WTC11 (cell line): ENCODE results near the gene CACNA1A. TPM values are rescaled to one million over a fixed set of nuclear protein-coding genes. Genes with fewer than 3 reads are reported as not detected.

Experiments used
- ATAC-seq: fragments of 200-7000 bp; cut with Tn5 transposase; 2 replicates; pipeline ENCODE4 v1.10.0; 2021; ENCODE audit warnings: mild to moderate bottlenecking, moderate library complexity
- CTCF ChIA-PET: fragments of 300-600 bp; sonication (Branson Sonifier 250); formaldehyde crosslinking; loops from one replicate; lab custom pipeline; 2021; ENCODE audit warnings: antibody characterized with exemption; lab: Charles Lee
- POLR2A ChIA-PET: fragments of 350-600 bp; sonication (Branson Sonifier 250); formaldehyde crosslinking; loops from one replicate; lab custom pipeline; 2021; ENCODE audit warnings: antibody characterized with exemption; lab: Charles Lee
- DNase-seq: peaks from one replicate; pipeline ENCODE4 v3.0.0; 2021; ENCODE audit warnings: low spot score
- H3K27ac Mint-ChIP-seq: 2 replicates; pipeline ENCODE4 v1.8.0; 2021; ENCODE audit warnings: mixed read lengths
- H3K27me3 Mint-ChIP-seq: 2 replicates; pipeline ENCODE4 v1.8.0; 2021; ENCODE audit warnings: low read depth, mild to moderate bottlenecking, moderate library complexity, mixed read lengths
- H3K36me3 Mint-ChIP-seq: 2 replicates; pipeline ENCODE4 v1.8.0; 2021; ENCODE audit warnings: mixed read lengths
- H3K4me1 Mint-ChIP-seq: 2 replicates; pipeline ENCODE4 v1.8.0; 2022; ENCODE audit warnings: mixed read lengths
- H3K4me3 Mint-ChIP-seq: 2 replicates; pipeline ENCODE4 v1.8.0; 2021; ENCODE audit warnings: mild to moderate bottlenecking, moderate library complexity, mixed read lengths
- H3K9me3 Mint-ChIP-seq: 2 replicates; pipeline ENCODE4 v1.8.0; 2021; ENCODE audit warnings: mixed read lengths
- GTF2I ChIP-seq: fragments of 250-450 bp; sonication (Bioruptor Pico); conservative IDR thresholded peaks from 2 replicates; pipeline ENCODE4 v1.4.0; 2021; ENCODE audit warnings: mild to moderate bottlenecking
- HMGA2 ChIP-seq: fragments of 250-450 bp; sonication (Bioruptor Pico); IDR thresholded peaks from 2 replicates; pipeline ENCODE4 v1.4.0; 2021; ENCODE audit warnings: mild to moderate bottlenecking, moderate library complexity
- NR1H2 ChIP-seq: sonication (generic); formaldehyde crosslinking; IDR thresholded peaks from 2 replicates; pipeline ENCODE4 v1.9.0; 2021; ENCODE audit warnings: mild to moderate bottlenecking, moderate library complexity, missing genetic modification reagents
- RELA ChIP-seq: sonication (generic); formaldehyde crosslinking; IDR thresholded peaks from 2 replicates; pipeline ENCODE4 v1.8.1; 2022; ENCODE audit warnings: missing genetic modification reagents, mild to moderate bottlenecking, borderline replicate concordance
- SOX15 ChIP-seq: fragments of 250-450 bp; sonication (Bioruptor Pico); IDR thresholded peaks from 2 replicates; pipeline ENCODE4 v1.9.0; 2021; ENCODE audit warnings: mild to moderate bottlenecking
- SP1 ChIP-seq: sonication (generic); formaldehyde crosslinking; conservative IDR thresholded peaks from 2 replicates; pipeline ENCODE4 v1.8.1; 2022; ENCODE audit warnings: missing genetic modification reagents
- TEAD1 ChIP-seq: sonication (generic); formaldehyde crosslinking; IDR thresholded peaks from 2 replicates; pipeline ENCODE4 v1.8.0; 2022; ENCODE audit warnings: mild to moderate bottlenecking, missing genetic modification reagents
- total RNA-seq: library from RNA; stranded (reverse); gene quantifications from 3 replicates; pipeline ENCODE4 v1.2.3, GENCODE V29; 2021
- TF ChIP-seq, protein P1 (sequence below): sonication (generic); formaldehyde crosslinking; IDR thresholded peaks from 2 replicates; pipeline ENCODE4 v1.8.0; 2022; ENCODE audit warnings: mild to moderate bottlenecking, missing genetic modification reagents
- TF ChIP-seq, protein P2 (sequence below): sonication (generic); formaldehyde crosslinking; IDR thresholded peaks from 2 replicates; pipeline ENCODE4 v1.8.1; 2023; ENCODE audit warnings: mild to moderate bottlenecking, missing genetic modification reagents, moderate library complexity
- TF ChIP-seq, protein P3 (sequence below): sonication (generic); formaldehyde crosslinking; conservative IDR thresholded peaks from 2 replicates; pipeline ENCODE4 v1.8.1; 2023; ENCODE audit warnings: mild to moderate bottlenecking, low read depth, missing genetic modification reagents, moderate library complexity
- TF ChIP-seq, protein P4 (sequence below): fragments of 250-450 bp; sonication (Bioruptor Pico); IDR thresholded peaks from 2 replicates; pipeline ENCODE4 v1.8.0; 2021; ENCODE audit warnings: mild to moderate bottlenecking
- TF ChIP-seq, protein P5 (sequence below): sonication (generic); formaldehyde crosslinking; IDR thresholded peaks from 2 replicates; pipeline ENCODE4 v1.8.0; 2022; ENCODE audit warnings: mild to moderate bottlenecking, missing genetic modification reagents
- TF ChIP-seq, protein P6 (sequence below): fragments of 200-600 bp; IDR thresholded peaks from 2 replicates; pipeline ENCODE4 v1.8.0; 2022; ENCODE audit warnings: antibody characterized with exemption

The CACNA1A gene
- total RNA-seq, 1 experiment from 2014 or later: 28.9 TPM

DNA sequence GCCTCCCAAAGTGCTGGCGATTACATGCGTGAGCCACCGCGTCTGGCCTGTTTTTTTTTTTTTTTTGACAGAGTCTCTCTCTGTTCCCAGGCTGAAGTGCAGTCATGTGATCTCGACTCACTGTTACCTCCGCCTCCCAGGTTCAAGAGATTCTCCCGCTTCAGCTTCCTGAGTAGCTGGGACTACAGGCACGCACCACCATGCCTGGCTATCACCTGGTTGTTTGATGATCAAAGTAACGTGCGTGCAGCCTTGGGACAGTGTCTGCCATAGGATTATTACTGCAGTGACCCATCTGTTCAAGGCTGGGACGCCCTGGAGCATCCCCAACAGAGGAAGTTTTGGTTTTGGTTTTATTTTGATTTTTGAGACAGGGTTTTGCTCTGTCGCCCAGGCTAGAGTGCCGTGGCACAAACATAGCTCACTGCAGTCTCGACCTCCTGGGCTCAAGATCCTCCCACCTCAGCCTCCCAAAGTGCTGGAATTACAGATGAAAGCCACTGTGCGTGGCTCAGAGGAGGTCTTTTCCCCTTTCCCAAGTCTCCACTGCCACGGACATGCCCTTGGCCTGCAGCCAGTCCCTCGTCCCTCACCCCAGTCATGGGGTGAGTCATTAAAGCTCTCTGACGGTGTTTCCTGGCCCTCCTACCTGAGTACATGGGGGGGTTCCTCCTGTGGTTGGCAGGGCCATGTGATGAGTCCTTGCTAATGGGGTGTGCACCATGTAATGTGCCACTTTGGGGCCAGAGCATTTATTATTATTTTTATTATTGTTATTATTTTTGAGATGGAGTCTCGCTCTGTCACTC lies 290.5 kb downstream of the CACNA1A start:
- ATAC-seq: no peak
- H3K4me1 Mint-ChIP-seq: peaks cover 15% of the 10 kb centered on the region
- DNase-seq: no peak
- POLR2A ChIA-PET: interaction anchor here (0.7 kb wide), 2 partner anchors 51 to 226 kb away, joined by 3 to 7 read pairs; no protein-coding TSS in a partner anchor
- CTCF ChIA-PET: interaction anchor here (1.0 to 8.1 kb wide), 4 partner anchors 20 to 115 kb away, joined by 3 to 67 read pairs (median 4); no protein-coding TSS in a partner anchor
- 0 out of 2 replicates have a peak overlapping the region, but pooled peaks have one; percentile 41 for H3K27ac Mint-ChIP-seq
- H3K27me3 Mint-ChIP-seq: no peaks in the 10 kb centered on the region
- no peaks in the 10 kb centered on the region for H3K9me3 Mint-ChIP-seq
- no peak for TF ChIP-seq RELA (CRISPR knock-in tag)
- TF ChIP-seq, protein P1, sequence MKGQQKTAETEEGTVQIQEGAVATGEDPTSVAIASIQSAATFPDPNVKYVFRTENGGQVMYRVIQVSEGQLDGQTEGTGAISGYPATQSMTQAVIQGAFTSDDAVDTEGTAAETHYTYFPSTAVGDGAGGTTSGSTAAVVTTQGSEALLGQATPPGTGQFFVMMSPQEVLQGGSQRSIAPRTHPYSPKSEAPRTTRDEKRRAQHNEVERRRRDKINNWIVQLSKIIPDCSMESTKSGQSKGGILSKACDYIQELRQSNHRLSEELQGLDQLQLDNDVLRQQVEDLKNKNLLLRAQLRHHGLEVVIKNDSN: 0 out of 2 replicates have a peak, but pooled peaks have one; percentile 21
- TF ChIP-seq, protein P2, sequence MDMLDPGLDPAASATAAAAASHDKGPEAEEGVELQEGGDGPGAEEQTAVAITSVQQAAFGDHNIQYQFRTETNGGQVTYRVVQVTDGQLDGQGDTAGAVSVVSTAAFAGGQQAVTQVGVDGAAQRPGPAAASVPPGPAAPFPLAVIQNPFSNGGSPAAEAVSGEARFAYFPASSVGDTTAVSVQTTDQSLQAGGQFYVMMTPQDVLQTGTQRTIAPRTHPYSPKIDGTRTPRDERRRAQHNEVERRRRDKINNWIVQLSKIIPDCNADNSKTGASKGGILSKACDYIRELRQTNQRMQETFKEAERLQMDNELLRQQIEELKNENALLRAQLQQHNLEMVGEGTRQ: 0 out of 2 replicates have a peak, but pooled peaks have one; percentile 18
- H3K4me3 Mint-ChIP-seq: no peak overlapping the region
- peaks cover 2% of the 10 kb centered on the region; the same call in 1 of the 2 replicates for H3K36me3 Mint-ChIP-seq

DNA sequence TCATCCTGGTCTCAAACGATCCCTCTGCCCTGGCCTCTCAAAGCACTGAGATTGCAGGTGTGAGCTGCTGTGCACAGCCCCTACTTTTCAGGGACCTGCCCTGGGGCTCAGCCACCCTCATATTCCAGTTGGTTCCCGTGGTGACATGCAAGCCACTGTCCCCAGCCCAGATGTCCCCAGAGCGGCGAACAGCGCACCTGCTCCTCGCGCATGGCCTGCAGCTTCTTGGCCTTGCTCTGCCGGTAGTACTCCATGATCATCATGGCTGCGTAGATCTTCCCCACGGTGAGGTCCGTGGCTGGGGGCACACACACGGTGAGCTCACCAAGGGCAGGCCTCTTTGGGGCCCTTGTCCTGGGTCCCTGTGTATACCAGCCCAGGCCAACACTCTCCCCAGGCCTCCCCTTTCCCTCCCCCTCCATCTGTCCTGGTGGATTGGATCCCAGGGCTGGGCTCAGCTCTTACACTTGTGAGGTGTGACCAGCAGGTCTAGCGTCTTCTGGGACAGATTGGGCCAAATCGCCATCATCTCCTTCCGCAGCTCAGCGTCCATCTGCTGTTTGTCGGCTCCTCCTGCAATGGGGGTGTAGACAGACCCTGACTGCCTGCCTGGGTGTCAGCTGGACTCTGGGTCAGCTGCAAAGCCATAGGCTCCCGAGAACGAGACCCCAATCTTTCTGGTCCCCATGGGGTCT lies 292.1 kb downstream of the CACNA1A start:
- POLR2A ChIA-PET: interaction anchor here (0.5 kb wide), 1 partner anchor 467 kb away, joined by 4 read pairs; no protein-coding TSS in a partner anchor
- Mint-ChIP-seq H3K4me1 (peaks cover 16% of the 10 kb centered on the region), H3K9me3 (no peaks in the 10 kb centered on the region), H3K27ac (no peak overlapping the region), H3K4me3 (no peak overlapping the region), H3K36me3 (no peaks in the 10 kb centered on the region), H3K27me3 (no peaks in the 10 kb centered on the region)
- ATAC-seq (no peak), DNase-seq (no peak)
- TF ChIP-seq, protein P3, sequence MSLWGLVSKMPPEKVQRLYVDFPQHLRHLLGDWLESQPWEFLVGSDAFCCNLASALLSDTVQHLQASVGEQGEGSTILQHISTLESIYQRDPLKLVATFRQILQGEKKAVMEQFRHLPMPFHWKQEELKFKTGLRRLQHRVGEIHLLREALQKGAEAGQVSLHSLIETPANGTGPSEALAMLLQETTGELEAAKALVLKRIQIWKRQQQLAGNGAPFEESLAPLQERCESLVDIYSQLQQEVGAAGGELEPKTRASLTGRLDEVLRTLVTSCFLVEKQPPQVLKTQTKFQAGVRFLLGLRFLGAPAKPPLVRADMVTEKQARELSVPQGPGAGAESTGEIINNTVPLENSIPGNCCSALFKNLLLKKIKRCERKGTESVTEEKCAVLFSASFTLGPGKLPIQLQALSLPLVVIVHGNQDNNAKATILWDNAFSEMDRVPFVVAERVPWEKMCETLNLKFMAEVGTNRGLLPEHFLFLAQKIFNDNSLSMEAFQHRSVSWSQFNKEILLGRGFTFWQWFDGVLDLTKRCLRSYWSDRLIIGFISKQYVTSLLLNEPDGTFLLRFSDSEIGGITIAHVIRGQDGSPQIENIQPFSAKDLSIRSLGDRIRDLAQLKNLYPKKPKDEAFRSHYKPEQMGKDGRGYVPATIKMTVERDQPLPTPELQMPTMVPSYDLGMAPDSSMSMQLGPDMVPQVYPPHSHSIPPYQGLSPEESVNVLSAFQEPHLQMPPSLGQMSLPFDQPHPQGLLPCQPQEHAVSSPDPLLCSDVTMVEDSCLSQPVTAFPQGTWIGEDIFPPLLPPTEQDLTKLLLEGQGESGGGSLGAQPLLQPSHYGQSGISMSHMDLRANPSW (CRISPR knock-in tag): no peak
- TF ChIP-seq TEAD1 (CRISPR knock-in tag): no peak
- CTCF ChIA-PET: interaction anchor here (0.7 to 8.1 kb wide), 4 partner anchors 18 to 85 kb away, joined by 3 to 67 read pairs (median 4); no protein-coding TSS in a partner anchor

DNA sequence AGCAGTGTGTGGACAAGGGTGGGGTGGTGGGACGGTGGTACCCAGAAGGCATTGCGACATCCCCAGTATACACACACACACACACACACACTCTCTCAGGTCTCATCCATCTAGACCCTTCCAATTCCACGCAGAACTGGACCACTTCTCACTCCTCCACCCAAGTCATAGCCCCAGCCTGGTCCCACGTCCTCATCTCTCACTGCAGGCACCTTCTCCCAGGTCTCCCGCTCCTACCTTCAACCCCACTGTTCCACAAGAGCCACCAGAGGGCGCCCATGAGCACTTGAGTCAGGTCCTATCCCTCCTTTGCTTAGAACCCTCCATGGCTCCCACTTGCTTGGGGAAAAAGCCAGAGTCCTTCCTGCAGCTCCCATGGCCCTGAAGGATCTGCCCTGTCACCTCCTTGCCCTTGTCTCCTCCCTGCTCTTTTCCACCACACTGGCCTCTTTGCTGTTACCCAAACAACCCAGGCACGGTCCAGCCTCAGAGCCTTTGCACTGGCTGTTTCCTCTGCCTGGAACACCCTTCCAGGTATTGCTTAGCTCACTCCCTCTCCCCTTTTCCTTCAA lies 293.4 kb downstream of the CACNA1A start:
- no peak for TF ChIP-seq NR1H2
- no peak for TF ChIP-seq HMGA2
- TF ChIP-seq SOX15: no peak
- TF ChIP-seq GTF2I (CRISPR knock-in tag): peak; percentile 97
- TF ChIP-seq, protein P4, sequence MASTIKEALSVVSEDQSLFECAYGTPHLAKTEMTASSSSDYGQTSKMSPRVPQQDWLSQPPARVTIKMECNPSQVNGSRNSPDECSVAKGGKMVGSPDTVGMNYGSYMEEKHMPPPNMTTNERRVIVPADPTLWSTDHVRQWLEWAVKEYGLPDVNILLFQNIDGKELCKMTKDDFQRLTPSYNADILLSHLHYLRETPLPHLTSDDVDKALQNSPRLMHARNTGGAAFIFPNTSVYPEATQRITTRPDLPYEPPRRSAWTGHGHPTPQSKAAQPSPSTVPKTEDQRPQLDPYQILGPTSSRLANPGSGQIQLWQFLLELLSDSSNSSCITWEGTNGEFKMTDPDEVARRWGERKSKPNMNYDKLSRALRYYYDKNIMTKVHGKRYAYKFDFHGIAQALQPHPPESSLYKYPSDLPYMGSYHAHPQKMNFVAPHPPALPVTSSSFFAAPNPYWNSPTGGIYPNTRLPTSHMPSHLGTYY (CRISPR knock-in tag): peak; percentile 60; the same call in 1 of the 2 replicates
- TF ChIP-seq, protein P5, sequence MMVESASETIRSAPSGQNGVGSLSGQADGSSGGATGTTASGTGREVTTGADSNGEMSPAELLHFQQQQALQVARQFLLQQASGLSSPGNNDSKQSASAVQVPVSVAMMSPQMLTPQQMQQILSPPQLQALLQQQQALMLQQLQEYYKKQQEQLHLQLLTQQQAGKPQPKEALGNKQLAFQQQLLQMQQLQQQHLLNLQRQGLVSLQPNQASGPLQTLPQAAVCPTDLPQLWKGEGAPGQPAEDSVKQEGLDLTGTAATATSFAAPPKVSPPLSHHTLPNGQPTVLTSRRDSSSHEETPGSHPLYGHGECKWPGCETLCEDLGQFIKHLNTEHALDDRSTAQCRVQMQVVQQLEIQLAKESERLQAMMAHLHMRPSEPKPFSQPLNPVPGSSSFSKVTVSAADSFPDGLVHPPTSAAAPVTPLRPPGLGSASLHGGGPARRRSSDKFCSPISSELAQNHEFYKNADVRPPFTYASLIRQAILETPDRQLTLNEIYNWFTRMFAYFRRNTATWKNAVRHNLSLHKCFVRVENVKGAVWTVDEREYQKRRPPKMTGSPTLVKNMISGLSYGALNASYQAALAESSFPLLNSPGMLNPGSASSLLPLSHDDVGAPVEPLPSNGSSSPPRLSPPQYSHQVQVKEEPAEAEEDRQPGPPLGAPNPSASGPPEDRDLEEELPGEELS (CRISPR knock-in tag): 0 out of 2 replicates have a peak, but pooled peaks have one; percentile 38
- TF ChIP-seq SP1 (CRISPR knock-in tag): 0 out of 2 replicates have a peak, but pooled peaks have one; percentile 29
- TF ChIP-seq, protein P6, sequence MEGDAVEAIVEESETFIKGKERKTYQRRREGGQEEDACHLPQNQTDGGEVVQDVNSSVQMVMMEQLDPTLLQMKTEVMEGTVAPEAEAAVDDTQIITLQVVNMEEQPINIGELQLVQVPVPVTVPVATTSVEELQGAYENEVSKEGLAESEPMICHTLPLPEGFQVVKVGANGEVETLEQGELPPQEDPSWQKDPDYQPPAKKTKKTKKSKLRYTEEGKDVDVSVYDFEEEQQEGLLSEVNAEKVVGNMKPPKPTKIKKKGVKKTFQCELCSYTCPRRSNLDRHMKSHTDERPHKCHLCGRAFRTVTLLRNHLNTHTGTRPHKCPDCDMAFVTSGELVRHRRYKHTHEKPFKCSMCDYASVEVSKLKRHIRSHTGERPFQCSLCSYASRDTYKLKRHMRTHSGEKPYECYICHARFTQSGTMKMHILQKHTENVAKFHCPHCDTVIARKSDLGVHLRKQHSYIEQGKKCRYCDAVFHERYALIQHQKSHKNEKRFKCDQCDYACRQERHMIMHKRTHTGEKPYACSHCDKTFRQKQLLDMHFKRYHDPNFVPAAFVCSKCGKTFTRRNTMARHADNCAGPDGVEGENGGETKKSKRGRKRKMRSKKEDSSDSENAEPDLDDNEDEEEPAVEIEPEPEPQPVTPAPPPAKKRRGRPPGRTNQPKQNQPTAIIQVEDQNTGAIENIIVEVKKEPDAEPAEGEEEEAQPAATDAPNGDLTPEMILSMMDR: peak; percentile 80
- Mint-ChIP-seq H3K27ac (no peak overlapping the region), H3K36me3 (no peaks in the 10 kb centered on the region), H3K4me1 (peaks cover 17% of the 10 kb centered on the region), H3K4me3 (no peak overlapping the region), H3K27me3 (no peaks in the 10 kb centered on the region), H3K9me3 (no peaks in the 10 kb centered on the region)
- ChIA-PET CTCF (interaction anchor here (0.5 to 8.1 kb wide), 3 partner anchors 17 to 32 kb away, joined by 7 to 67 read pairs (median 37); no protein-coding TSS in a partner anchor), POLR2A (no interaction called here)
- DNase-seq (peak; percentile 84), ATAC-seq (peak; percentile 64)
